Mononuclear cell (primary cell): ENCODE data around the gene TULP3. TPM values are rescaled to one million over a fixed set of nuclear protein-coding genes. Genes with fewer than 3 reads are reported as not detected.

Experiments
- H3K27me3 ChIP-seq: 2 replicates; pipeline ENCODE4 v1.6.0; 2011; ENCODE audit warnings: low read length, control low read depth; ENCODE audit not compliant: insufficient read depth
- H3K4me1 ChIP-seq: 2 replicates; pipeline ENCODE4 v1.5.1; 2011; ENCODE audit warnings: mild to moderate bottlenecking, low read length, control low read depth; ENCODE audit not compliant: insufficient read depth
- H3K4me3 ChIP-seq: 2 replicates; pipeline ENCODE4 v1.5.1; 2011; ENCODE audit warnings: mild to moderate bottlenecking, low read length, moderate library complexity
- H3K9me3 ChIP-seq: 2 replicates; pipeline ENCODE4 v1.5.1; 2011; ENCODE audit warnings: low read depth, mild to moderate bottlenecking, control low read depth, low read length
- total RNA-seq: library from RNA; depleted of rRNA; stranded (reverse); fragments of >200 nt; gene quantifications from one replicate; pipeline ENCODE4 v1.2.3, GENCODE V29; 2012

TULP3 gene
- total RNA-seq, 1 donor: 4.4 TPM

DNA sequence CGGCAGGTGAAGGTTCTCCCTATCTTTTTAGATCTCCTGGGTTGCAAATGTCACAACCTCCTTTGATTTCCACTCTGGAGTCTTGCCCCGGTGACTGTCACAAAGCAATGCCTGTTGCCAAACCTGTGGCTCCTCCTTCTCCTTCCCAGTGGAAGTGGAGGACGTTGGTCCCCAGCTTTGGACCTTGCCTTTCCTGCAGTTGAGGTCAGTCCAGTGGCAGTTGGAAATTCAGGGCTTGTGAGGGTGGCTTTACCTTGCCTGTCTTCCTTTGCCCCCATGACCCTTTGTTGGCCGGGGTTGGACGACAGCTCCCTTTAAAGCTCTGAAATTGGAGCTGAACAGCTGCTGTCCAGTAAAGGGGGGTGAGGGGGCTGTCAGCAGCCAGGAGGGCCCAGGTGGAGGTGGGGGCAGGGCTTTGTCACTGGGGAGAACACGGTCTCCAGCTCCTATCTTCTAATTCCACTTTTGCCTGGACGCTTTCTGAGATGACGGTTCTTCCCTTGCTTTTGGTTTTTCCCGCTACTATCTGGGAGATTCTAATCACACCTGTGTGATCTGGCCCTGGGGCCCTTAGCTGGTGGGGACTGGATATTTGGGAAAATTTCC is 72.6 kb downstream of the TULP3 start:
- peaks cover 31% of the 10 kb centered on the region for H3K27me3 ChIP-seq
- no peaks in the 10 kb centered on the region for H3K4me1 ChIP-seq
- no peak overlapping the region for H3K4me3 ChIP-seq
- H3K9me3 ChIP-seq: no peaks in the 10 kb centered on the region

DNA sequence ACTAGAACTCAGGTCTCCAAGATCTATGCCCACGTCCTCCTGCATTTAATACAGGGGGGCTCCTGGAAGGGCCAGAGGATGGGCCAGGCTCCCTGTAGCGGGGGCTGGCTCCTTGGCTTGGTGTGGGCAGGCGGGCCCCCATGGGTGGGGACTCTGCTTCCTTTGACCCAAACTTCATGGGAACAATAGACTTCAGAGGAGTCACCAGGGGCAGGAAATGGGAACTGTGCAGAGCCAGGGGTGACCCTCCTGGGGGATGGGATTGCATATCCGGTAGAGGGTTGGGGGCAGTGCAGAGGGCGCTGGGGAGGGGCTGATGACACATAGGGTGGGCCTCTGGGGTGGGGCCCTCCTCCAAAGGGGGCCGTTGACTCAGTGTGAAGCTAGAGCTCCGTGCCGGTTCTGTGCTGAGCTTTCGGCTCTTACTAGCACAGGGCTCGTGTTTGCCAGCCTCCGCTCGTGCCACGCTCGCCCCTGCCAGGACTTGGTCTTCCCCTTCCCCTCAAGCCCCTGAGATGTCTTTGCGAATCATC is 73.1 kb downstream of the TULP3 start:
- Histone ChIP-seq H3K9me3 (no peaks in the 10 kb centered on the region), H3K4me1 (no peaks in the 10 kb centered on the region), H3K27me3 (peaks cover 27% of the 10 kb centered on the region), H3K4me3 (no peak overlapping the region)

DNA sequence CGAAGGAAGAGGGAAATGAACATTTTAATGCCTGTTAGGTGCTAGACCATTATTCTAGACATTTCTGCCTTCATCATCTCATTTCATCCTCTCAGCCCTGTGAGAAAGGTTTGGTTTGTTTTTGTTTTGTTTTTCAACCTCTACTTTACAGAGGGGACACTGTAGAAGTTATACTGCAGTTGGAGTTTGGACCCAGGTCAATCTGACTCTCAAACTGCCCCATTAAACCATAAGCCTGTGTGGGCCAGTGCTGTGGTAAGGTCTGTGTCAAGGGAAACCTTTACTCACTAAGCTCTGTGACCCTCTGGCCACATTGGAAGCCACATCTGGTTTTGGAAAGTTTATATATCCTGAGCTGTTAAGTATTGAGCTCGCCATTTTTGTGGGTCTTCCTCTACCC is 77.0 kb downstream of the TULP3 start:
- Histone ChIP-seq H3K4me3 (no peak overlapping the region), H3K4me1 (no peaks in the 10 kb centered on the region), H3K27me3 (peaks cover 5% of the 10 kb centered on the region), H3K9me3 (no peaks in the 10 kb centered on the region)

DNA sequence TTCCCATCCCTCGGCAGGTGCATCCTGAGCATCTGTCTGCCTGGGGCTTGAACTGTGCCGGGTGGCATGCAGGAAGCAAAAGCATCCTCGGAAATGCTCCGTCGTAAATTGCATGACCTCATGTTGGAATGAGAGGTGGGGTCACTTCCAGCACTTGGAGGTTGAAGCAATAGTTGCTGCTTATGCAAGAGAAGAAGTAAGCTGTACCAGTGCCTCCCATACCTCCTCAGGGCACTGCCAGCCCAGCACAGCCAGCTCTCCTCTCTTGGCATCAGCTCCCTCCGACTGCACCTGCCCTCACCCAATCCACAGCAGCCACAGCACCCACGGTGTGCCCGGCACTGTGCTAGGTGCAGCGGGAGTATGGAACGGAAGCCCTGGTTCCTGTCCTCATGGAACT is 80.1 kb downstream of the TULP3 start:
- no peaks in the 10 kb centered on the region for H3K27me3 ChIP-seq

DNA sequence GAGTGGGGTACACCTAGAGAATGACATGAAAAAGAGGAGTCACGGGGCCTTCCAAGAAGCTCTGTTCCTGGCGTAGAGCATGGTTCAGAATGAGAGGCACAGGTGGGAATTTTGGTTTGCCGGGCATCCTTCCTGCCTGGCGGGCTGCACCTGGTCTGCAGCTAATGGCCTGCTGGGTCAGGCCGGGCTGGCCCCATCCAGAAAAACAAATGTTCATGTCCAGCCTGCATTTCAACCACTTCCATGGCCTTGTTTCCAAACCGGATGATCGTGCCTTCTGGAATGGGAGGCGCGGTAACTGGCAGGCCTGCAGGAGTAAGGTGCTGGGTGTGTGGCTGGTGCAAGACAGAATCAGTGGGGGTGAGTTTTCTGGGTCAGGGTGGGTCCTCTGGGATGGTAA is 82.9 kb downstream of the TULP3 start:
- Histone ChIP-seq H3K4me3 (no peak overlapping the region), H3K9me3 (no peaks in the 10 kb centered on the region), H3K27me3 (no peaks in the 10 kb centered on the region), H3K4me1 (no peaks in the 10 kb centered on the region)

More for the DNA sequence above, 80.1 kb downstream of the TULP3 start:
- Histone ChIP-seq H3K4me3 (no peak overlapping the region), H3K9me3 (no peaks in the 10 kb centered on the region), H3K4me1 (no peaks in the 10 kb centered on the region)

DNA sequence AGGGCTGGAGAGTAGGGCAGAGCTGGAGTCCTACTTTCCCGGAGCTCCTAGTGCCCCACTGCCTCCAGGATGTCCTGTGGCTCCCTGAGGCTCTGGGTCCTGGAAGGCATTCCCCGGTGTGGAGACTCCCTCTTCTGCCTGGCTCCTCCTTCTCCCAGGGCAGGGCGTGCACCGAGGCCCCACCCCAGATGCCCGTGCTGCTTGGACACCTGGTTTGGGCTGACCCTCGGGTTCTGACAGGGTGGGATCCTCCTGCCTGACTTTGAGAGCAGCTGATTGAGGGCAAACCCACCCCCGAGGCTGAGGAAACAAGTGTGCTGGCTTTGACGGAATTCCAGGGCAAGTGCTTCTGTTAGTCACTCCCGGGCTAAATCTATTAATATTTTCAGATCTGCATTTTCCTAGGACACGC is 83.9 kb downstream of the TULP3 start:
- H3K4me1 ChIP-seq: no peaks in the 10 kb centered on the region
- H3K4me3 ChIP-seq: no peak overlapping the region
- H3K27me3 ChIP-seq: no peaks in the 10 kb centered on the region
- H3K9me3 ChIP-seq: no peaks in the 10 kb centered on the region

DNA sequence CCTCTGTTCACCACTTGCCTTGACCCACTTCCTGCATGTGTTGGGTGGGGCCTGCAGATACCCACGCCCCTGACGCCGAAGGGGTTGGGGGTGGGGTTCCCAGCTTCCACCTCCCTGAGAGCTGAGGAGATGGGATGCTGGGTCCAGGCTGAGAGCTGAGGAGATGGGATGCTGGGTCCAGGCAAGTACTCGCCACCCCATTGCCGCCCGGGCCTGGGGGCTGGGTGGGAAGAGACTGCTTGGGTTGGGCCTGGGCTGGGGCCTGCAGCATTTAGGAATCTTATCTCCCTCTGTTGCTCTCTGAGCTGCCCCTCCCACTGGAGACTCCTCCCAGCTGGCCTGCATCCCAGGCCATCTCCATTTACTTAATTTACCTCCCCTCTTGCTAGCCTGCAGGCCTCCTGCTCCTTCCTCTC is 85.9 kb downstream of the TULP3 start:
- H3K4me1 ChIP-seq: no peaks in the 10 kb centered on the region
- no peaks in the 10 kb centered on the region for H3K27me3 ChIP-seq
- no peaks in the 10 kb centered on the region for H3K9me3 ChIP-seq
- no peak overlapping the region for H3K4me3 ChIP-seq

DNA sequence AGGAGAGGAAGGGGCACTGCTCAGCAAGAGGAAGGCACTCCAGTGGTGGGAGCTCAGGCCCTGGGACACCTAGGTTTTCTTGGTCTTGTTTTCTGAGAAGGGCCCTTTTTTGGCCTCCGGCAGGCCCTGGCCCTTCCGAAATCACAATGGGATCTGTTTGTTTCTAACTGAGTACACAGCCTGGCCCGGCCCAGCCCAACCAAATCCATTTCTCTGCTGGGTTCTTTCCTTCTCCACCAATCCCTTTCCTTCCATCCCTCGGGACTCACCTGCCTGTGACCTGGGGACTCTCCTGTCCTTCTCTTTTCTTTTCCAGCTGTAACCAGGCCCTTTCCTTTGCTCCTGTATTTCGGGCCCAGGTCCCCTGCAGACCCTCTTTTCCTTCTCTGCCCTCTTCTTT is 87.1 kb downstream of the TULP3 start:
- Histone ChIP-seq H3K4me3 (no peak overlapping the region), H3K9me3 (no peaks in the 10 kb centered on the region), H3K4me1 (no peaks in the 10 kb centered on the region), H3K27me3 (no peaks in the 10 kb centered on the region)

DNA sequence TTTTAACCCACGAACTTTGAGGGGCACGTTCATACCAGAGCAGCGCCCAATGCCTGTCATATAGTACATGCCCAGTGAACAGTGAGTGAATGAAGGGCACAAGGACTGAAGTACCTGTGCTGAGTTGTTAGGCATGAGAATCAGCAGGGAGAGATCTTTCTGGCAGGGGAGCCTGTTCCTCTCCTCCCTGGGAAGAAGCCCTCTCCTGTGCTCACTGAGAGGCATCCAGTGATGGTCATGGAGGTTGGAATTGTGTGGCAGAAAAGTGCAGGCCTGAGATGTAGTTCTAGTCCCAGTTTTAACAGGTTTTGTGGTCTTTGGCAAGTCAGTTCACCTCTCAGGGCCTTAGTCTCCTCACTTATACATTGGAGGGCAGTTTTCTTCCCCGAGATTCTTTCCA is 89.1 kb downstream of the TULP3 start:
- Histone ChIP-seq H3K4me1 (no peaks in the 10 kb centered on the region), H3K9me3 (no peaks in the 10 kb centered on the region), H3K27me3 (no peaks in the 10 kb centered on the region), H3K4me3 (no peak overlapping the region)

DNA sequence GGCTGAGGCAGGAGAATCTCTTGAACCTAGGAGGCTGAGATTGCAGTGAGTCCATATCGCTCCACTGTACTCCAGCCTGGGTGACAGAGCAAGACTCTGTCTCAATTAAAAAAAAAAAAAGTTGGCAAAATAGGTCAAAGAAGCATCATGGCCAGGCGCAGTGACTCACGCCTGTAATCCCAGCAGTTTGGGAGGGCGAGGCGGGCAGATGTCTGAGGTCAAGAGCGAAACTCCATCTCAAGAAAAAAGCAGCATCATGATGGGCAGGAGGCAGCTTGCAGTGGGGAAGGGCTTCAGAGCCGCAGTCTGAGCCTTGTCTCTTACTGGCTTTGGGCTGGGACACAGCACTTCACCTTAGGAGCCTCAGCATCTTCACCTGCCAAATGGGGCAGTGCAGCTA is 89.9 kb downstream of the TULP3 start:
- Histone ChIP-seq H3K27me3 (no peaks in the 10 kb centered on the region), H3K4me3 (no peak overlapping the region), H3K9me3 (no peaks in the 10 kb centered on the region), H3K4me1 (no peaks in the 10 kb centered on the region)

DNA sequence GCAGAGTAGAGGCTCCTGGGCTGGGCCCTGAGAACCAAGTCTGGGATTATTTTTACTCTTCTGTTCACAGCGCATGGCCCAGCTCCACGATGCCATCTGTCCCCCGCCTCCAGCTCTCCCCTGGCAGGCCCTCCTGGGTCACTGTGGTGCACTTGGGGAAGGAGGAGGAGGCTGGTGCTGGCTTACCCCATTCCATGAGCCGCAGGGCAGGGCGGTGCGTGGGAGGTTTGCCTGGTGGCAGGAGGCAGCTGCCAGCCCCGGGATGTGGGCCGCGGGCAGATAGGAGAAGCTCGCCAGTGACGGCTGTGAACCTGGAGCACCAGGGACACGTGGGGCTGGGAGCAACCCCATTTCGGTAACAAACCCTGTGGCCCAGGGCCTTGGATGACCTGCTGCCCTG is 91.7 kb downstream of the TULP3 start:
- no peaks in the 10 kb centered on the region for H3K27me3 ChIP-seq
- no peaks in the 10 kb centered on the region for H3K9me3 ChIP-seq
- H3K4me3 ChIP-seq: no peak overlapping the region
- no peaks in the 10 kb centered on the region for H3K4me1 ChIP-seq

DNA sequence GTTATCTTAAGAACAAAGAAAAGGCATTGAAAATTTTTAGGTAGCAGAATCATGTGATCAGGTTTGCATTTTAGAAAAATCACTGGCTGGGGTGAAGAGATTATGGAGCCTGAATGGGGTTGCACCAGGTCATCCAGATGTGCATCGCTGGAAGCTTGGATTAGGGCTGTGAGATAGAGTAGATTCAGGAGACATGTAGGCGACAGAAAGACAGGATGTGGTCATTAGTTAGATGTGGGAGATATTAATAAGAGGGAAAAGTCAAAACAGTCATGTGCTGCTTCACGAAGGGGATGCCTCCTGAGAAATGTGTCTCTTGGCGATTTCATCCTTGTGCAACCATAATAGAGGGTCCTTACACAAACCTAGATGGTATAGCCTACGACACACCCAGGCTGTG is 93.6 kb downstream of the TULP3 start:
- Histone ChIP-seq H3K9me3 (no peaks in the 10 kb centered on the region), H3K4me1 (no peaks in the 10 kb centered on the region), H3K27me3 (no peaks in the 10 kb centered on the region), H3K4me3 (no peak overlapping the region)

DNA sequence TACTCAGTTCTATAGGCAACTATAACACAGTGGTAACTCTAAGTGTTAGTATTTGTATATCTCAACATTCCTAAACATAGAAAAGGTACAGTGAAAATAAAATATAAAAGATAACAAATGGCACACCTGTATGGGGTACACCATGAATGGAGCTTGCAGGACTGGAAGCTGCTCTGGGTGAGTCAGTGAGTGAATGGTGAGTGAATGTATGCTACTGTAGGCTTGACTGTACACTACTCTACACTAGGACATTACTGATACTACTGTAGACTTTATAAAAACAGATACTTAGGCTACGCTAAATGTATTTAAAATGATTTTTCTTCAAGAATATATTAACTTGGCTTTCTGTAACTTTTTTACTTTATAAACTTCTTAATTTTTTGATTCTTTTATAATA is 94.0 kb downstream of the TULP3 start:
- Histone ChIP-seq H3K4me3 (no peak overlapping the region), H3K27me3 (no peaks in the 10 kb centered on the region), H3K4me1 (no peaks in the 10 kb centered on the region), H3K9me3 (no peaks in the 10 kb centered on the region)

DNA sequence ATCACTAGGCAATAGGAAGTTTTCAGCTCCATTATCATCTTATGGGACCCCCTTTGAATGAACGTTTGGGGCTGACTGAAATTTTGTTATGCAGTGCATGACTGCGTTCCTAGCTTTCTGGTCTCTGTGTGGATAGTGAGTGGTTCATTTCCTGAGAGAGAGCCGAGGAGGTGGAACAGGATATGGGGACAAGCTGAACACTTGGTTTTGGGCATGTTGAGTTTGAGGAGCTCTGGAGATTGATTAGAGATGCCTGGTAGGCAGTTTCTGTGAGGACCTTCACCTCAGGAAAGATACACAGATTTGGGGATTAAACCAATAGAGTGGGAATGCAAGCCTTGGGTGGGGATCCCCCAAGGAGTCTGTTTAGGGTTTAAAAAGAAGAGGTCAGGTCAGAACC is 96.2 kb downstream of the TULP3 start:
- Histone ChIP-seq H3K9me3 (no peaks in the 10 kb centered on the region), H3K27me3 (no peaks in the 10 kb centered on the region), H3K4me1 (no peaks in the 10 kb centered on the region), H3K4me3 (no peak overlapping the region)

DNA sequence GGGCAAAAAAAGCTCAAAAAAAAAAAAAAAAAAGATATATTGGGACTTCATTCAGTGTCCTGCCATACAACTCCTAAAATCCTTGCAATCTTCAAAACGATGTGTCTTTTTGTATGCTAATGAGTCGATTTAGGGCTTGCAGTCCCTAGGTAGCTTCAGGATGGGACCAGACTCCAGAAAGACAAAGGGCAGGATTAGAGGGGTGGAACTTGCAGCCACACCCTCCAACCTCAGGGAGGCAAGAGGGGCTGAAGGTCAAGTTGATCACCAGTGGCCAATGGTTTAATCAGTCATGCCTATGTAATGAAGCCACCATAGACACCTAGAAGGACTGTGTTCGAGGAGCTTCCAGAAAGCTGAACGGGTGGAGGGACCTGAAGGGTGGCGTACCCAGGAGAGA is 97.8 kb downstream of the TULP3 start:
- Histone ChIP-seq H3K9me3 (no peaks in the 10 kb centered on the region), H3K27me3 (no peaks in the 10 kb centered on the region), H3K4me3 (no peak overlapping the region), H3K4me1 (no peaks in the 10 kb centered on the region)
